ENCODE results near the gene MYO15A.

The MYO15A gene

DNA sequence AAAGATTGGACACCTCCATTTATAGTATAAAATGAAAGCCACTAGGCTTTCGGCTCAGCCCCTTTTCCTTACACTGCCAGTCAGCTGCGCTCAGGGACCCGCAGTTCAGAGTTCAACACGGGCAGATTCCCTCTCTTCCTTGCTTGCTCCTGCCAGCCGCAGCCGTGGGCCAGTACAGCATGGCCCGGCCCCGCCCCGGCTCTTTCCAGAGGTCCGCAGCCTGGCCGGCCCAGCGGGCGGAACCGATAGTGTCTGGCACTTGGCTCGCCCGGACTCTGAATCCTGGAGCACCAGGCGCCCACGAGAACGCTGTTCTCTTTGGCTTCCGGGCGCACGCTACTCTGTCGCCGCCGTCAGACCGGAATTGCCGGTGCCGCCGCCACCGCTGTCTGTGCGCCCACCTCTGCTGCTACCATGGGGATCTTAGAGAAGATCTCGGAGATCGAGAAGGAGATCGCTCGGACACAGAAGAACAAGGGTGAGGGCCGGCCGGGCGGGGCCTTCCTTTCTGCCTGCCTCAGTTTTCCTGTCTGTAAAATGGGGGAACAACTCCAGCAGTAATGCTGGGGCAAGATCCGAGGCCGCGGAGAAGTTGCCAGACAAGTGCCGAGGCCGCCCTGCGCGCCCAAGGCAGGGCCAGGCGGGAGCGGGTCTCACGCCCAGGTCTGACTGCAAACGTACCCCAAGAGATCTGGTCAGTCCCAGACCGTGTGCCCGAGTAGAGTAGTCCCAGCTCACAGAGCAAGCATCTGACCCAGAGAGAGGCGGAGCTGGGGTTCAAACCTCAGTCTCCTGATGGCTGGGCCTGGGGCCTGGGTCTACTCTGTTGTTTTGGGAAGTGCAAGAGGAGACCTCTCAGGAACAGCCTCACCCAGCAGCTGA is 20.7 kb upstream of the MYO15A start, which contains the start of gene DRG2:
TSS of gene DRG2 (plus strand) at position 339 of the 882 bp plus-strand sequence. CDS start at position 415, 76 bp downstream.
- peak; percentile 89 for DNase-seq (ENCODE audit: low spot score)
- Mint-ChIP-seq H3K9me3 (no peaks in the 10 kb centered on the region), H3K27me3 (ENCODE audit: low read depth) (no peaks in the 10 kb centered on the region), H3K27ac (peak within 1 kb of the TSS; percentile 96), H3K36me3 (ENCODE audit: low read depth) (peaks cover 16% of the 10 kb centered on the region), H3K4me3 (peak within 1 kb of the TSS; percentile 99), H3K4me1 (ENCODE audit: low read depth) (peaks cover 20% of the 10 kb centered on the region)

DNA sequence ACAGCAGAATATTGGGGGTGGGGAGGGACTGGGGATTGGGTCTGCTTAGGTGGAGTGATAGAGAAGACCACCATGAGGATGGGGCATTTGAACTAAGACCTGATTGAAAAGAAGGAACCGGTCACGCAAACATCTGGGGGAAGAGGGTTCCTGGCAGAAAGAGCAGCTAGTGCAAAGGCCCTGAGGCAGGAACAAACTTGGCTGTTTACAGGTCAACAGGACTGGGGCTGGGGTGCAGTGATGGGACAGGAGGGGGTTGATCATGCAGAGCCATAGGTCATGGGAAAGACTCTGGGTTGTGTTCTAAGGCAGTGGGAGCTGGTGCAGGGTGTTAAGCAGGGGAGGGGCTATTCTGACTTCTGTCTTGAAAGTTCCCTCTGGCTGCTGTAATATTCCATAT is 18.9 kb upstream of the MYO15A start:
- peaks cover 21% of the 10 kb centered on the region for H3K36me3 Mint-ChIP-seq (ENCODE audit: low read depth)
- no peaks in the 10 kb centered on the region for H3K9me3 Mint-ChIP-seq
- DNase-seq (ENCODE audit: low spot score), result no peak
- peak overlapping the region; percentile 99 for H3K4me3 Mint-ChIP-seq
- peaks cover 20% of the 10 kb centered on the region for H3K4me1 Mint-ChIP-seq (ENCODE audit: low read depth)
- no peaks in the 10 kb centered on the region for H3K27me3 Mint-ChIP-seq (ENCODE audit: low read depth)
- peak overlapping the region; percentile 9 for H3K27ac Mint-ChIP-seq

DNA sequence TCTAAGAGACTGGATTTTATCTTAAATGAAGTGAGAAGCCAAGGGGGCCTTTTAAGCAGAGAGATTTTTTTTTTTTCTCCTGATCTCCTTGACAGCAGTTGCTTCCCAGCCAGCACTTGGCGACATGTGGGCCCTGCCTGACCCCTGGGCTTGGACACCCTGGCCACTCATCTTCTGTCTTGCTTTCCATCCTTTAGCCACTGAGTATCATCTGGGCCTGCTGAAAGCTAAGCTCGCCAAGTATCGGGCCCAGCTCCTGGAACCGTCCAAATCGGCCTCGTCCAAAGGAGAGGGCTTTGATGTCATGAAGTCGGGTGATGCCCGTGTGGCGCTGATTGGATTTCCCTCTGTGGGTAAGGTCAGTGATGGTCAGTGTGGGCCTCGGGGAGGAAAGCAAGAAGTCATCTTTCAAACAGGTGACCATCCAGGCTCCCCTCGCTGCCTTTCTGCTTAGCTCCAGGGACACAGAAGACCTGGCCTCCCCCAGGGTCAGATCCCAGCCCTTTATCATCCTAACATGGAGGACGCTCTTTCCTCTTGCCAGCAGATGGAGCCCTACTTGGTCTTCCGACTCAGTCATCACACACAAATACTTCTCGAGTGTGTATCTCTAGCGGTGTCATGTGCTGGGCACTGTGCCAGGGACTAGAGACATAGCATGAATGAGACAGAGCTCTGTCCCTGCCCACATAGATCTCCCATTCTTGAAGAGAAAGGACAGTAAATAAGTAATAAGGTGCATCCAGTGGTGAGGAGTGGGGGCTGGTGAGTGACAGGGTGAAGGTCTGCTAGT is 14.7 kb upstream of the MYO15A start:
- Mint-ChIP-seq H3K4me3 (no peak overlapping the region), H3K27ac (no peak overlapping the region), H3K36me3 (ENCODE audit: low read depth) (peaks cover 31% of the 10 kb centered on the region), H3K9me3 (no peaks in the 10 kb centered on the region), H3K4me1 (ENCODE audit: low read depth) (peaks cover 12% of the 10 kb centered on the region), H3K27me3 (ENCODE audit: low read depth) (no peaks in the 10 kb centered on the region)
- no peak for DNase-seq (ENCODE audit: low spot score)

DNA sequence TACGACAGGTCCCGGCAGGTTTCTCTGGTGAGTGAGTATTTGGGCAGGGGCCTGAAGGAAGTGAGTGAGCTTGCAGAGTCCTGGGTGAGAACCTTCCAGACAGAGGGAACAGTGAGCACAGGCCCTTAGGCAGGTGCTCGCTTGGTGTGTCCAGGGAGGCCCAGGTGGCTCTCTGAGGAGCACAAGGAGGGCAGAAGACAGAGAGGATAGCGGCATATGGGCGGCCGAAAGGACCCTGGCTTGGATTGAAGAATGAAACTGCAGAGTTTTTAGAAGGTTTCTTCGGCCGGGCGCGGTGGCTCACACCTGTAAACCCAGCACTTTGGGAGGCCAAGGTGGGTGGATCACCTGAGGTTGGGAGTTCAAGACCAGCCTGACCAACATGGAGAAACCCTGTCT is 14.1 kb upstream of the MYO15A start:
- Mint-ChIP-seq H3K27ac (no peak overlapping the region), H3K9me3 (no peaks in the 10 kb centered on the region), H3K4me1 (ENCODE audit: low read depth) (peaks cover 8% of the 10 kb centered on the region), H3K4me3 (no peak overlapping the region), H3K36me3 (ENCODE audit: low read depth) (peaks cover 33% of the 10 kb centered on the region), H3K27me3 (ENCODE audit: low read depth) (no peaks in the 10 kb centered on the region)
- no peak for DNase-seq (ENCODE audit: low spot score)

DNA sequence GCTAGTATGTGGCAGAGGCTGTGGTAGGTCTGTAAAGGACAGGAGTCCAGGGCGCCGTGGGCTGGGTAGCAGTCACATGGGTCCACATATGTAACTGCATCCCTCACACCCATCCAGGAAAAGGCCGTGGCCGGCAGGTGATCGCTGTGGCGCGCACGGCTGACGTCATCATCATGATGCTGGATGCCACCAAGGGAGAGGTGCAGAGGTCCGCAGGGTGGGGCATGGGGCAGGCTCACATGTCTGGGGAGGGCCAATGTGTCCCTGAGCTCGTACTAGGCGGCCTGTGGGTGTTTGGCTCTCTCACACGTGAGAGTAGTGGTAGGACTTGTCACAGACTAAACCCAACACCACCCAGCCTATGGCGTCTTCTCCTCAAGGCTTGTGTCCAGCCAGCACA is 9.0 kb upstream of the MYO15A start:
- no peaks in the 10 kb centered on the region for H3K9me3 Mint-ChIP-seq
- peaks cover 22% of the 10 kb centered on the region for H3K36me3 Mint-ChIP-seq (ENCODE audit: low read depth)
- no peak overlapping the region for H3K4me3 Mint-ChIP-seq
- H3K4me1 Mint-ChIP-seq (ENCODE audit: low read depth), result no peaks in the 10 kb centered on the region
- no peak for DNase-seq (ENCODE audit: low spot score)
- no peaks in the 10 kb centered on the region for H3K27me3 Mint-ChIP-seq (ENCODE audit: low read depth)
- H3K27ac Mint-ChIP-seq, result no peak overlapping the region

DNA sequence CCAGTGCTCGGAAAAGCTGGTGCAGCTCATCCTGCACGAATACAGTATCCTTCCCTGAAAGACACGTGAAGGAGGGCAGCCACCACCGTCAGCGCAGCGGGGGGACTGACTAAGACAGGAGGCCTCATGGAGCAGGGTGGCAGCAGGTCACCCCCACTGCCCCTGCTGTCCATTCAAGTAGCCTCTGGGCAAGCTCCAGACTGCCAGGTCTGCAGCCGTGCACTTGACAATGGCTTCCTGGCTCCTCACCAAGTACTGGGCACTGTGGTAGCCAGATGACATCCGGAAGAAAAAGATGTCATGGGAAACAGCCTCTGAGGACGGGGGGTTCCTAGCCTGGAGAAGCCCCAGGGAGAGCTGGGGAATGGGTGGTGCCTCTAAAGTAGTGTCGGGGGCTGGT is 7.9 kb upstream of the MYO15A start:
- H3K27ac Mint-ChIP-seq, result no peak overlapping the region
- no peaks in the 10 kb centered on the region for H3K27me3 Mint-ChIP-seq (ENCODE audit: low read depth)
- H3K36me3 Mint-ChIP-seq (ENCODE audit: low read depth), result peaks cover 20% of the 10 kb centered on the region
- H3K4me1 Mint-ChIP-seq (ENCODE audit: low read depth), result no peaks in the 10 kb centered on the region
- H3K4me3 Mint-ChIP-seq, result no peak overlapping the region
- no peaks in the 10 kb centered on the region for H3K9me3 Mint-ChIP-seq
- DNase-seq (ENCODE audit: low spot score), result no peak

DNA sequence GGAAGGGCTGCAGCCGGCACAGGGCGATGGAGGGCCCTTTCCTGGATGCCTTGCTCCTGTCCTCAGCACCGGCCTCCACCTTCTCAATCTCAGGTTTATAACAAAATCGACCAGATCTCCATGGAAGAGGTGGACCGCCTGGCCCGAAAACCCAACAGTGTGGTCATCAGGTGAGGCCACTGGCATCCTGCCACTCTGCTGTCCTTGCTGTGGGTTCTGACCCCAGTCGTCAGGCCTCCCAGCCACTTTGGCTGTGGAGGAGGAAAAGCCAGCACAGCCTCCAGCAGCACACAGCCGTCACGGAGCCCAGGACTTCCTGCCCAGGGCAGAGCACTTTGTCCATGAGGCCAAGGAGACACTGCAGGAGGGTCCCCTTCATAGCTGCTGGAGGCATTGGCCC is 6.7 kb upstream of the MYO15A start:
- Mint-ChIP-seq H3K27ac (no peak overlapping the region), H3K9me3 (no peaks in the 10 kb centered on the region), H3K4me1 (ENCODE audit: low read depth) (no peaks in the 10 kb centered on the region), H3K27me3 (ENCODE audit: low read depth) (no peaks in the 10 kb centered on the region), H3K4me3 (no peak overlapping the region), H3K36me3 (ENCODE audit: low read depth) (peaks cover 8% of the 10 kb centered on the region)
- DNase-seq (ENCODE audit: low spot score), result no peak

DNA sequence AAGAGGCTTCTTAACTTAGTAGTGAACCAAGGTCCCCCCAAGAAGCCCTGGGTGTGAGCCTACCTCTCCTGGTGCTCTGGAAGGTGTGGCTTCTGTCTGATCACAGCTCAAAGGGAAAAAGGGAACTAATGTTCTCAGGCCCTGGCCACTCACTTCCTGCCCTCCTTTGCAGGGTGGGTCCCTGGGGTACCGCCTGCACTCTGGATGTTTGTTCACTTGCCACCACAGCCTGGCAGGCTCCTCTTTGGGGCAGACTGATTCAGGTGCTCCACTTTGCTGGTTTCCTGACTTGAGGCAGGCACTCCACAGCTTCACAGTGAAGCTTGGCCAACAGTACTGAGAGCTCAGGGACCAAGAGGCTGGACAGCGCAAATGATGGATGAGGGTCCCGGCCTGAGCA is 5.9 kb upstream of the MYO15A start:
- no peak for DNase-seq (ENCODE audit: low spot score)
- no peak overlapping the region for H3K27ac Mint-ChIP-seq
- H3K4me1 Mint-ChIP-seq (ENCODE audit: low read depth), result no peaks in the 10 kb centered on the region
- H3K27me3 Mint-ChIP-seq (ENCODE audit: low read depth), result no peaks in the 10 kb centered on the region
- no peaks in the 10 kb centered on the region for H3K9me3 Mint-ChIP-seq
- H3K36me3 Mint-ChIP-seq (ENCODE audit: low read depth), result peaks cover 12% of the 10 kb centered on the region
- no peak overlapping the region for H3K4me3 Mint-ChIP-seq

DNA sequence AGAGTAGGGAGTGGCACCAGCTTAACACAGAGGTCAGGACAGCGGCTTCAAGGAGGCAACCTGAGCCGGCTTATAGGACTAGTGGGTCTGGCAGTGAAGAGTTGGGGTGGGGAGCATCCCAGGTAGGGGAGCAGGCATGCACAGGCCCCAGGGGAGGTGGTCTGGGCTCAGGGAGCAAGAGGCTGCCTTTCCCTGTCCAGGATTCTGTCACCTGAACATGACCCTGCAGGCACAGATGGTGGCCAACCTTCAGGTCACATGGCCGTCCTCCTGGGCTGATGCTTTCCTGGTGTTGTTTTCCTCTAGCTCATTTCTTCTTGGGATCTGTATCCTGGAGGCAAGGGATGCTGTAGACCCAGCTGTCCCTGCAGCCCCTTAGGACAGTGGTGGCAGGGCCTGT is 3.5 kb upstream of the MYO15A start:
- no peak overlapping the region for H3K27ac Mint-ChIP-seq
- no peak overlapping the region for H3K4me3 Mint-ChIP-seq
- no peaks in the 10 kb centered on the region for H3K9me3 Mint-ChIP-seq
- no peaks in the 10 kb centered on the region for H3K27me3 Mint-ChIP-seq (ENCODE audit: low read depth)
- no peak for DNase-seq (ENCODE audit: low spot score)
- H3K36me3 Mint-ChIP-seq (ENCODE audit: low read depth), result peaks cover 8% of the 10 kb centered on the region
- no peaks in the 10 kb centered on the region for H3K4me1 Mint-ChIP-seq (ENCODE audit: low read depth)

DNA sequence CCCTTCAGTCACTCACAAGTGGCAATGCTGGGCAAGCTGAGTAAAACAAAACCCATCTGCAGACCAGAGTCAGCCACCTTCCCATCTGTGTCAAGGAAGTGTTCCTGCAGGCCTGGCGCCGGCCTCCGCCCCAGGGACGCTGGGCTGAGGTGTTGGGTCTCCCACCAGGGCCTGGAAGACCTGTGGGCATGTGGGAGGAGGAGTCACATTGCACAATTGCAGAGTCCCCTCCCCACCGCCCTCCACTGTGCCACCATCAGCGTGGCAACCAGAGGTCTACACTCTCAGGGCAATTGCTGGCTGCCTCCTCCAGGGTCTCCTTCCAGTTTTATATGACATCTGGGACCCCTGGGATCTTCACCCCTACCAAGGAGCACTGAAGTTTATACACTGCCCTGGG is 3.0 kb upstream of the MYO15A start:
- no peaks in the 10 kb centered on the region for H3K9me3 Mint-ChIP-seq
- no peak overlapping the region for H3K4me3 Mint-ChIP-seq
- DNase-seq (ENCODE audit: low spot score), result no peak
- no peaks in the 10 kb centered on the region for H3K4me1 Mint-ChIP-seq (ENCODE audit: low read depth)
- H3K27me3 Mint-ChIP-seq (ENCODE audit: low read depth), result no peaks in the 10 kb centered on the region
- no peak overlapping the region for H3K27ac Mint-ChIP-seq
- H3K36me3 Mint-ChIP-seq (ENCODE audit: low read depth), result peaks cover 8% of the 10 kb centered on the region

DNA sequence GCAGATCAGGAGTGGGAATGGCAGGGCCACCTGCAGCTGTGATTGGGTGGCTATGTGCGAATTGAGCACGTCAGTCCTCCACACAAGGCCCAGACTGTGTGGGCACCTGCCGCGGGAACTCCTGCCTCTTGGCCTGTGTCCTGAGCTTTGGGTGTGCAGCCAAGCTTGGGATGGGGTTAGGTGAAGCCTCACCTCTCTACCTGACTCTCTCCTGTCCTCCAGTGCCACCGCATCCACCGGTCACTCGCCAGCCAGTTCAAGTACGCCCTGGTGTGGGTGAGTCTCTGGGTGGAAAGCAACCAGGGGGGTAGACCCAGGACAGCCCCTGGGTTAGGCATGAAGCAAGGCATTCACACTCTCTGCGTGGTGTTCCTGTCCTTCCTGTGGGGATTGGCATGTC is 2.3 kb upstream of the MYO15A start:
- Mint-ChIP-seq H3K4me3 (no peak overlapping the region), H3K36me3 (ENCODE audit: low read depth) (peaks cover 8% of the 10 kb centered on the region), H3K27ac (no peak overlapping the region), H3K4me1 (ENCODE audit: low read depth) (no peaks in the 10 kb centered on the region), H3K9me3 (no peaks in the 10 kb centered on the region), H3K27me3 (ENCODE audit: low read depth) (no peaks in the 10 kb centered on the region)
- DNase-seq (ENCODE audit: low spot score), result no peak

DNA sequence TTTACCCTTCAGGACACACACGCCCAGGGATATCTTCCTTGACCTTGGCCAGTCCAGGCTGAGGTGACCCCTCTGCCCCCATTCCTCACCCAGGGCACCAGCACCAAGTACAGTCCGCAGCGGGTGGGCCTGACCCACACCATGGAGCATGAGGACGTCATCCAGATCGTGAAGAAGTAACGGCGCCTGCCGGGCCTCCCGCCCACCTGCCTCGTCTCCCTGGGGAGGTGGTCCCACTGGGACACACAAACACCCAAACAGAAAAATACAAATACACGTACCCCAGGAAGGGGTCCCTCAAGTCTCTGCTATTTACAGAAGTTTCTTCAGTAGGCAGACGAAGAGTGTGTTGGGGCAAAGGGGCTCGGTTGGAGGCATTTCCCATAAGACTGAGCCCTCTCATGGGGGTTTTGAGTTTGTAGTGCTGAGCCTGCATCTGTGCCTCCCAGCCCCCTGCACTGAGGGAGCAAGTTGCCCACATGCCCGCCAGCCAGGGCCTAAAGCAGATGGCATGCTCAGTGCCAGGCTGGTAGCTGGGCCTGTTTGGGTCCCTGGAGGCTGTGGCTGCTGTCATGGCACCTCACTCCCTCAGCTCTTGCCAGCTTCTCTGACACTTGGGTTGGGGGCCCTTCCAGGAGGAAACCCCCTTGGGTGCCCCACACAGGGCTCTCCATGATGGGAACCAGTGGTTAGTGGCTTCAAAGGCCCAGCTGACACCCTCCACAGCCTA is 1.3 kb upstream of the MYO15A start:
- H3K27ac Mint-ChIP-seq, result no peak overlapping the region
- H3K4me3 Mint-ChIP-seq, result no peak overlapping the region
- DNase-seq (ENCODE audit: low spot score), result no peak
- H3K9me3 Mint-ChIP-seq, result no peaks in the 10 kb centered on the region
- no peaks in the 10 kb centered on the region for H3K27me3 Mint-ChIP-seq (ENCODE audit: low read depth)
- H3K4me1 Mint-ChIP-seq (ENCODE audit: low read depth), result no peaks in the 10 kb centered on the region
- peaks cover 8% of the 10 kb centered on the region for H3K36me3 Mint-ChIP-seq (ENCODE audit: low read depth)

DNA sequence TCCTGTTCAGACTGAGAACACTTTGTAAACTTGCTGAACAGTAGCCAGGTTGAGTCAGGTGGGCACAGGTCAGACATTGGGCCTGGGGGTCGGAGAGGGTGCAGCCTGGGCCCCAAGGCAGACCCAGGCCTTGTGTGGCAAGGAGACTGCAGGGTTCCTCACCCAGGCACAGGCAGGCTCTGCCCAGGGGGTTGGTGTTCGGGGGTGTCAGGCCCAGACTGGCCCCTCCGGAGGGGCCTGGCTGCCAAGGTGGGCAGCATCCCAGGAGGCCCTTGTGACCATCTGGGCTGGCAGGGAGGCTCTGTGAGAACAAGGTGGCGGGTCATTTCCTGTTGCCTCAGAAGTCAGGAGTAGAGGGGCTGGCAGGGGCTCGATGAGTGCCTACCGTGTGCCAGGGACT is 585 bp upstream of the MYO15A start:
- Mint-ChIP-seq H3K27ac (no peak overlapping the region), H3K9me3 (no peaks in the 10 kb centered on the region), H3K4me1 (ENCODE audit: low read depth) (no peaks in the 10 kb centered on the region), H3K36me3 (ENCODE audit: low read depth) (peaks cover 8% of the 10 kb centered on the region), H3K4me3 (no peak overlapping the region), H3K27me3 (ENCODE audit: low read depth) (no peaks in the 10 kb centered on the region)
- DNase-seq (ENCODE audit: low spot score), result no peak
